Measurements from ENCODE around the gene KRT17.
"Not testable (repeated sequence)": the region's sequence is repeated elsewhere in the genome, so short reads cannot be mapped to it uniquely, and the experiment has no call there.

The KRT17 gene

GRCh38 chr17:41629316-41629715, 4.9 kb upstream of the KRT17 start:
- H3K4me3 ChIP-seq, result no peak overlapping the region
- DNase-seq, result no peak
- H3K36me3 ChIP-seq, result no peaks in the 10 kb centered on the region
- H3K27ac ChIP-seq, result no peak overlapping the region
- H3K9me3 ChIP-seq, result no peaks in the 10 kb centered on the region
- H3K4me1 ChIP-seq, result peaks cover 0 to 19% (median 7%) of the 10 kb centered on the region in 4 donors
- no peak for TF ChIP-seq CTCF (IDR thresholded peaks at IDR 0.05)
- no peaks in the 10 kb centered on the region for H3K27me3 ChIP-seq
- intact Hi-C loops (cut with DNase I; ENCODE audit: low total_unique reads), result no loop called here

- H3K27ac ChIP-seq; H3K9me3 ChIP-seq; H3K27me3 ChIP-seq; DNase-seq; intact Hi-C loops (cut with DNase I; ENCODE audit: low total_unique reads); H3K4me3 ChIP-seq; H3K36me3 ChIP-seq: not testable (repeated sequence)
- H3K4me1 ChIP-seq, result peaks cover 0 to 21% (median 7%) of the 10 kb centered on the region in 4 donors
Observed at GRCh38 chr17:41628621-41629255, 4.4 kb upstream of the KRT17 start.

GRCh38 chr17:41628073-41628370, 3.6 kb upstream of the KRT17 start:
- H3K9me3 ChIP-seq; H3K27ac ChIP-seq; H3K27me3 ChIP-seq; intact Hi-C loops (cut with DNase I; ENCODE audit: low total_unique reads); DNase-seq; H3K36me3 ChIP-seq; H3K4me3 ChIP-seq: not testable (repeated sequence)
- H3K4me1 ChIP-seq, result peaks cover 0 to 21% (median 9%) of the 10 kb centered on the region in 4 donors

GRCh38 chr17:41627316-41628072, 3.1 kb upstream of the KRT17 start:
- Histone ChIP-seq H3K36me3 (no peaks in the 10 kb centered on the region), H3K4me3 (no peak overlapping the region), H3K4me1 (peaks cover 0 to 21% (median 11%) of the 10 kb centered on the region in 4 donors), H3K9me3 (no peaks in the 10 kb centered on the region), H3K27me3 (no peaks in the 10 kb centered on the region), H3K27ac (no peak overlapping the region)
- DNase-seq, result no peak
- TF ChIP-seq CTCF (IDR thresholded peaks at IDR 0.05), result no peak
- intact Hi-C loops (cut with DNase I; ENCODE audit: low total_unique reads), result no loop called here

GRCh38 chr17:41626914-41627295, 2.5 kb upstream of the KRT17 start:
- peaks cover 0 to 21% (median 12%) of the 10 kb centered on the region in 4 donors for H3K4me1 ChIP-seq
- H3K36me3 ChIP-seq; H3K27me3 ChIP-seq; H3K27ac ChIP-seq; DNase-seq; H3K9me3 ChIP-seq; H3K4me3 ChIP-seq; intact Hi-C loops (cut with DNase I; ENCODE audit: low total_unique reads): not testable (repeated sequence)

GRCh38 chr17:41626028-41626913, 1.9 kb upstream of the KRT17 start:
- H3K36me3 ChIP-seq; intact Hi-C loops (cut with DNase I; ENCODE audit: low total_unique reads): not testable (repeated sequence)

GRCh38 chr17:41625602-41626001, 1.2 kb upstream of the KRT17 start:
- Histone ChIP-seq H3K27ac (peak overlapping the region in 1 of 2 donors; percentile 49), H3K36me3 (no peaks in the 10 kb centered on the region), H3K4me1 (peaks cover 0 to 31% (median 11%) of the 10 kb centered on the region in 4 donors), H3K9me3 (no peaks in the 10 kb centered on the region), H3K4me3 (no peak overlapping the region), H3K27me3 (no peaks in the 10 kb centered on the region)
- peak in 1 of 2 donors; percentile 79 for DNase-seq
- intact Hi-C loops (cut with DNase I; ENCODE audit: low total_unique reads), result no loop called here
- TF ChIP-seq CTCF (IDR thresholded peaks at IDR 0.05), result no peak

More at GRCh38 chr17:41626028-41626913, 1.9 kb upstream of the KRT17 start:
- H3K27ac ChIP-seq, result peak overlapping the region in 1 of 2 donors; percentile 49
- not testable (repeated sequence) for H3K4me3 ChIP-seq, H3K27me3 ChIP-seq, H3K9me3 ChIP-seq, DNase-seq
- H3K4me1 ChIP-seq, result peaks cover 0 to 24% (median 11%) of the 10 kb centered on the region in 4 donors

- H3K9me3 ChIP-seq; H3K27ac ChIP-seq; H3K36me3 ChIP-seq; H3K4me3 ChIP-seq; H3K27me3 ChIP-seq; DNase-seq; intact Hi-C loops (cut with DNase I; ENCODE audit: low total_unique reads): not testable (repeated sequence)
- H3K4me1 ChIP-seq, result peaks cover 0 to 32% (median 11%) of the 10 kb centered on the region in 4 donors
Observed at GRCh38 chr17:41623184-41623861, 1.1 kb downstream of the KRT17 start.

- DNase-seq; H3K27ac ChIP-seq; intact Hi-C loops (cut with DNase I; ENCODE audit: low total_unique reads); H3K9me3 ChIP-seq; H3K27me3 ChIP-seq; H3K4me3 ChIP-seq; H3K36me3 ChIP-seq: not testable (repeated sequence)
- peaks cover 0 to 32% (median 11%) of the 10 kb centered on the region in 4 donors for H3K4me1 ChIP-seq
Observed at GRCh38 chr17:41622340-41623183, 1.8 kb downstream of the KRT17 start.
